T1000 (cell line): ENCODE data around the gene EEF1AKMT3.
A peak's percentile ranks its signal among the peaks of the same experiment; 100 is the strongest.
"Not testable (repeated sequence)": the region's sequence is repeated elsewhere in the genome, so short reads cannot be mapped to it uniquely, and the experiment has no call there.

Experiments used
- DNase-seq: peaks from one replicate; lab custom pipeline; 2025; ENCODE audit warnings: mixed read lengths; lab: John Stamatoyannopoulos, UW

Gene EEF1AKMT3

GRCh38 chr12:57765698-57766463, 6.5 kb upstream of the EEF1AKMT3 start:
- DNase-seq = no peak

- DNase-seq = no peak
Observed at GRCh38 chr12:57766464-57767304, 5.7 kb upstream of the EEF1AKMT3 start, which contains the start of gene CYP27B1. TSS of gene CYP27B1 (minus strand) at chr12:57767078. CDS start at chr12:57767041, 37 bp downstream.

- DNase-seq = no peak
Observed at GRCh38 chr12:57767305-57767698, 5.1 kb upstream of the EEF1AKMT3 start.

- no peak for DNase-seq
Observed at GRCh38 chr12:57767876-57768275, 4.5 kb upstream of the EEF1AKMT3 start.

GRCh38 chr12:57769594-57769993, 2.8 kb upstream of the EEF1AKMT3 start:
- DNase-seq = no peak

- DNase-seq = no peak
Observed at GRCh38 chr12:57770734-57771133, 1.7 kb upstream of the EEF1AKMT3 start.

- DNase-seq = no peak
Observed at GRCh38 chr12:57771236-57771872, 1.1 kb upstream of the EEF1AKMT3 start.

- peak; percentile 100 for DNase-seq
Observed at GRCh38 chr12:57771873-57772428, 463 bp upstream of the EEF1AKMT3 start, which contains the start of gene METTL1. TSS of gene METTL1 (minus strand) at chr12:57772105. CDS start at chr12:57772083, 22 bp downstream.

- DNase-seq = not testable (repeated sequence)
Observed at GRCh38 chr12:57774634-57775033, 2.2 kb downstream of the EEF1AKMT3 start.

GRCh38 chr12:57775044-57775443, 2.6 kb downstream of the EEF1AKMT3 start:
- no peak for DNase-seq

GRCh38 chr12:57775563-57776246, 3.3 kb downstream of the EEF1AKMT3 start:
- DNase-seq = no peak

- no peak for DNase-seq
Observed at GRCh38 chr12:57776247-57776587, 3.8 kb downstream of the EEF1AKMT3 start.

GRCh38 chr12:57777367-57777766, 5.0 kb downstream of the EEF1AKMT3 start:
- no peak for DNase-seq

- no peak for DNase-seq
Observed at GRCh38 chr12:57777911-57778310, 5.5 kb downstream of the EEF1AKMT3 start.

GRCh38 chr12:57779736-57780135, 7.3 kb downstream of the EEF1AKMT3 start:
- no peak for DNase-seq

GRCh38 chr12:57780284-57780897, 8.0 kb downstream of the EEF1AKMT3 start:
- no peak for DNase-seq

GRCh38 chr12:57781244-57781643, 8.8 kb downstream of the EEF1AKMT3 start:
- DNase-seq = no peak

GRCh38 chr12:57781801-57782200, 9.4 kb downstream of the EEF1AKMT3 start:
- DNase-seq = no peak

GRCh38 chr12:57782243-57782607, 9.8 kb downstream of the EEF1AKMT3 start:
- DNase-seq = no peak

- DNase-seq = peak; percentile 100
Observed at GRCh38 chr12:57782608-57783465, 10.4 kb downstream of the EEF1AKMT3 start, which contains the start of gene TSFM. TSS of gene TSFM (plus strand) at chr12:57782787. CDS start at chr12:57782802, 15 bp downstream.
